WTC11 (cell line): ENCODE results near the gene TFEB. TPM values are rescaled to one million over a fixed set of nuclear protein-coding genes. Genes with fewer than 3 reads are reported as not detected.

ENCODE experiments used
- ATAC-seq: fragments of 200-7000 bp; cut with Tn5 transposase; 2 replicates; pipeline ENCODE4 v1.10.0; 2021; ENCODE audit warnings: mild to moderate bottlenecking, moderate library complexity
- CTCF ChIA-PET: fragments of 300-600 bp; sonication (Branson Sonifier 250); formaldehyde crosslinking; loops from one replicate; lab custom pipeline; 2021; ENCODE audit warnings: antibody characterized with exemption; lab: Charles Lee
- POLR2A ChIA-PET: fragments of 350-600 bp; sonication (Branson Sonifier 250); formaldehyde crosslinking; loops from one replicate; lab custom pipeline; 2021; ENCODE audit warnings: antibody characterized with exemption; lab: Charles Lee
- DNase-seq: peaks from one replicate; pipeline ENCODE4 v3.0.0; 2021; ENCODE audit warnings: low spot score
- H3K27ac Mint-ChIP-seq: 2 replicates; pipeline ENCODE4 v1.8.0; 2021; ENCODE audit warnings: mixed read lengths
- H3K27me3 Mint-ChIP-seq: 2 replicates; pipeline ENCODE4 v1.8.0; 2021; ENCODE audit warnings: low read depth, mild to moderate bottlenecking, moderate library complexity, mixed read lengths
- H3K36me3 Mint-ChIP-seq: 2 replicates; pipeline ENCODE4 v1.8.0; 2021; ENCODE audit warnings: mixed read lengths
- H3K4me1 Mint-ChIP-seq: 2 replicates; pipeline ENCODE4 v1.8.0; 2022; ENCODE audit warnings: mixed read lengths
- H3K4me3 Mint-ChIP-seq: 2 replicates; pipeline ENCODE4 v1.8.0; 2021; ENCODE audit warnings: mild to moderate bottlenecking, moderate library complexity, mixed read lengths
- H3K9me3 Mint-ChIP-seq: 2 replicates; pipeline ENCODE4 v1.8.0; 2021; ENCODE audit warnings: mixed read lengths
- ARID4B ChIP-seq: sonication (generic); formaldehyde crosslinking; IDR thresholded peaks from 2 replicates; pipeline ENCODE4 v1.8.0; 2023; ENCODE audit warnings: missing genetic modification reagents, mild to moderate bottlenecking, borderline replicate concordance
- CDX4 ChIP-seq: fragments of 250-450 bp; sonication (Bioruptor Pico); IDR thresholded peaks from 2 replicates; pipeline ENCODE4 v1.9.0; 2021; ENCODE audit warnings: moderate library complexity, mild to moderate bottlenecking, inconsistent platforms, borderline replicate concordance
- E2F5 ChIP-seq: sonication (generic); formaldehyde crosslinking; IDR thresholded peaks from 2 replicates; pipeline ENCODE4 v1.8.1; 2022; ENCODE audit warnings: mild to moderate bottlenecking, moderate library complexity, missing genetic modification reagents
- FOXP1 ChIP-seq: sonication (generic); formaldehyde crosslinking; IDR thresholded peaks from 2 replicates; pipeline ENCODE4 v1.8.0; 2022; ENCODE audit warnings: missing genetic modification reagents, mild to moderate bottlenecking, moderate library complexity, borderline replicate concordance
- MXD4 ChIP-seq: fragments of 250-450 bp; sonication (Bioruptor Pico); IDR thresholded peaks from 2 replicates; pipeline ENCODE4 v1.8.0; 2021; ENCODE audit warnings: mild to moderate bottlenecking, moderate library complexity, borderline replicate concordance
- NR1H2 ChIP-seq: sonication (generic); formaldehyde crosslinking; IDR thresholded peaks from 2 replicates; pipeline ENCODE4 v1.9.0; 2021; ENCODE audit warnings: mild to moderate bottlenecking, moderate library complexity, missing genetic modification reagents
- OVOL2 ChIP-seq: fragments of 250-450 bp; sonication (Bioruptor Pico); IDR thresholded peaks from 2 replicates; pipeline ENCODE4 v1.9.0; 2021; ENCODE audit warnings: mild to moderate bottlenecking, borderline replicate concordance
- PRDM15 ChIP-seq: sonication (generic); formaldehyde crosslinking; IDR thresholded peaks from 2 replicates; pipeline ENCODE4 v1.8.0; 2022; ENCODE audit warnings: missing genetic modification reagents
- STAT6 ChIP-seq: sonication (generic); formaldehyde crosslinking; conservative IDR thresholded peaks from 2 replicates; pipeline ENCODE4 v1.8.1; 2023; ENCODE audit warnings: mild to moderate bottlenecking, low read depth, missing genetic modification reagents, moderate library complexity
- TP53 ChIP-seq: sonication (generic); formaldehyde crosslinking; IDR thresholded peaks from 2 replicates; pipeline ENCODE4 v1.8.1; 2023; ENCODE audit warnings: mild to moderate bottlenecking, missing genetic modification reagents
- USF1 ChIP-seq: sonication (generic); formaldehyde crosslinking; IDR thresholded peaks from 2 replicates; pipeline ENCODE4 v1.8.0; 2022; ENCODE audit warnings: mild to moderate bottlenecking, missing genetic modification reagents
- ZNF396 ChIP-seq: fragments of 250-450 bp; sonication (Bioruptor Pico); IDR thresholded peaks from 2 replicates; pipeline ENCODE4 v1.8.0; 2021; ENCODE audit warnings: mild to moderate bottlenecking, moderate library complexity, borderline replicate concordance
- ZNF423 ChIP-seq: fragments of 250-450 bp; sonication (Bioruptor Pico); IDR thresholded peaks from 2 replicates; pipeline ENCODE4 v2.1.2; 2022; ENCODE audit warnings: mild to moderate bottlenecking, moderate library complexity
- total RNA-seq: library from RNA; stranded (reverse); gene quantifications from 3 replicates; pipeline ENCODE4 v1.2.3, GENCODE V29; 2021

Gene TFEB
- total RNA-seq, 1 experiment from 2014 or later: 3.9 TPM

GRCh38 chr6:41638002-41638934 is 97.1 kb downstream of the TFEB start, which contains the start of gene MDFI (continued):
- no peak for TF ChIP-seq PRDM15 (CRISPR knock-in tag)
- no peak for TF ChIP-seq CDX4 (CRISPR knock-in tag)

- H3K4me3 Mint-ChIP-seq: peak overlapping the region; percentile 87
- no peaks in the 10 kb centered on the region for H3K9me3 Mint-ChIP-seq
- DNase-seq: peak; percentile 49
- no peak overlapping the region for H3K27ac Mint-ChIP-seq
- 0 out of 2 replicates have a peak, but pooled peaks have one; percentile 47 for TF ChIP-seq NR1H2 (CRISPR knock-in tag)
- no peak for TF ChIP-seq MXD4 (CRISPR knock-in tag)
- TF ChIP-seq, all 79 proteins: peak for 1
- Mint-ChIP-seq H3K27me3 (peaks cover 51% of the 10 kb centered on the region), H3K36me3 (peaks cover 12% of the 10 kb centered on the region), H3K4me1 (peaks cover 55% of the 10 kb centered on the region)
- CTCF ChIA-PET: interaction anchor here (1.2 to 2.9 kb wide), 5 partner anchors 35 to 269 kb away, joined by 3 to 23 read pairs (median 4); no protein-coding TSS in a partner anchor
- POLR2A ChIA-PET: no interaction called here
- peak; percentile 7 for ATAC-seq
Measured at GRCh38 chr6:41637194-41638001, 98.0 kb downstream of the TFEB start.

GRCh38 chr6:41636833-41637193 is 98.6 kb downstream of the TFEB start:
- ChIA-PET POLR2A (no interaction called here), CTCF (interaction anchor here (0.5 to 1.5 kb wide), 5 partner anchors 45 to 269 kb away, joined by 3 to 6 read pairs (median 3); no protein-coding TSS in a partner anchor)
- DNase-seq: peak; percentile 69
- Mint-ChIP-seq H3K27ac (no peak overlapping the region), H3K36me3 (peaks cover 10% of the 10 kb centered on the region), H3K9me3 (no peaks in the 10 kb centered on the region), H3K4me1 (peaks cover 49% of the 10 kb centered on the region), H3K27me3 (peaks cover 50% of the 10 kb centered on the region), H3K4me3 (peak overlapping the region; percentile 70)
- peak; percentile 36 for ATAC-seq
- TF ChIP-seq STAT6 (CRISPR knock-in tag) (no peak), ZNF396 (CRISPR knock-in tag) (no peak), ZNF423 (peak; percentile 62), E2F5 (CRISPR knock-in tag) (0 out of 2 replicates have a peak, but pooled peaks have one; percentile 32), USF1 (CRISPR knock-in tag) (no peak), OVOL2 (no peak), TP53 (CRISPR knock-in tag) (no peak), ARID4B (CRISPR knock-in tag) (no peak), FOXP1 (no peak)
